Measurements from ENCODE around the gene OPTN.

The OPTN gene

GRCh38 chr10:13102002-13102794 lies 2.2 kb downstream of the OPTN start:
- Mint-ChIP-seq H3K4me1 (peaks cover 54% of the 10 kb centered on the region), H3K9me3 (no peaks in the 10 kb centered on the region), H3K4me3 (peak overlapping the region in 1 of 2 donors; percentile 35), H3K27ac (peak overlapping the region in 1 of 2 donors; percentile 29), H3K27me3 (no peaks in the 10 kb centered on the region)
- no peak for DNase-seq
- ATAC-seq: no peak

- Mint-ChIP-seq H3K9me3 (no peaks in the 10 kb centered on the region), H3K27me3 (no peaks in the 10 kb centered on the region), H3K4me3 (no peak overlapping the region), H3K4me1 (peaks cover 68% of the 10 kb centered on the region), H3K27ac (no peak overlapping the region)
- DNase-seq: no peak
- no peak for ATAC-seq
Measured at GRCh38 chr10:13103554-13103953, 3.6 kb downstream of the OPTN start.

GRCh38 chr10:13104697-13105096 lies 4.7 kb downstream of the OPTN start:
- no peaks in the 10 kb centered on the region for H3K27me3 Mint-ChIP-seq
- H3K4me1 Mint-ChIP-seq: peaks cover 68% of the 10 kb centered on the region
- ATAC-seq (no peak), DNase-seq (no peak)
- H3K9me3 Mint-ChIP-seq: no peaks in the 10 kb centered on the region
- H3K27ac Mint-ChIP-seq: no peak overlapping the region
- no peak overlapping the region for H3K4me3 Mint-ChIP-seq

GRCh38 chr10:13105184-13105583 lies 5.2 kb downstream of the OPTN start:
- H3K4me1 Mint-ChIP-seq: peaks cover 71% of the 10 kb centered on the region
- H3K4me3 Mint-ChIP-seq: no peak overlapping the region

GRCh38 chr10:13106387-13107045 lies 6.6 kb downstream of the OPTN start:
- no peaks in the 10 kb centered on the region for H3K27me3 Mint-ChIP-seq
- peaks cover 72% of the 10 kb centered on the region for H3K4me1 Mint-ChIP-seq
- H3K4me3 Mint-ChIP-seq: no peak overlapping the region
- ATAC-seq (no peak), DNase-seq (no peak)
- H3K9me3 Mint-ChIP-seq: no peaks in the 10 kb centered on the region
- no peak overlapping the region for H3K27ac Mint-ChIP-seq

More at GRCh38 chr10:13105184-13105583, 5.2 kb downstream of the OPTN start:
- Mint-ChIP-seq H3K9me3 (no peaks in the 10 kb centered on the region), H3K27ac (no peak overlapping the region), H3K27me3 (no peaks in the 10 kb centered on the region)
- DNase-seq: no peak
- ATAC-seq: peak; percentile 45

GRCh38 chr10:13110908-13111307 lies 10.9 kb downstream of the OPTN start:
- Mint-ChIP-seq H3K4me3 (no peak overlapping the region), H3K27ac (no peak overlapping the region), H3K27me3 (no peaks in the 10 kb centered on the region), H3K9me3 (no peaks in the 10 kb centered on the region), H3K4me1 (peaks cover 51% of the 10 kb centered on the region)
- ATAC-seq (no peak), DNase-seq (no peak)

GRCh38 chr10:13113544-13113943 lies 13.6 kb downstream of the OPTN start:
- Mint-ChIP-seq H3K27ac (peak overlapping the region in 1 of 2 donors; percentile 48), H3K4me3 (no peak overlapping the region), H3K4me1 (peaks cover 47% of the 10 kb centered on the region), H3K9me3 (no peaks in the 10 kb centered on the region), H3K27me3 (no peaks in the 10 kb centered on the region)
- ATAC-seq (no peak), DNase-seq (no peak)

- Mint-ChIP-seq H3K27me3 (no peaks in the 10 kb centered on the region), H3K27ac (peak overlapping the region; percentile 16 to 71), H3K4me1 (peaks cover 29% of the 10 kb centered on the region), H3K9me3 (no peaks in the 10 kb centered on the region), H3K4me3 (peak overlapping the region; percentile 25 to 43)
- DNase-seq: no peak
- ATAC-seq: peak; percentile 45
Measured at GRCh38 chr10:13115832-13116803, 16.2 kb downstream of the OPTN start.

GRCh38 chr10:13117841-13118783 lies 18.1 kb downstream of the OPTN start:
- H3K9me3 Mint-ChIP-seq: no peaks in the 10 kb centered on the region
- no peaks in the 10 kb centered on the region for H3K27me3 Mint-ChIP-seq
- DNase-seq: no peak
- ATAC-seq: peak; percentile 63
- H3K4me3 Mint-ChIP-seq: peak overlapping the region in 1 of 2 donors; percentile 5
- H3K4me1 Mint-ChIP-seq: peaks cover 29% of the 10 kb centered on the region
- H3K27ac Mint-ChIP-seq: peak overlapping the region; percentile 44 to 55

GRCh38 chr10:13118784-13119410 lies 18.9 kb downstream of the OPTN start:
- DNase-seq (no peak), ATAC-seq (no peak)
- H3K27ac Mint-ChIP-seq: no peak overlapping the region
- no peaks in the 10 kb centered on the region for H3K9me3 Mint-ChIP-seq
- H3K4me1 Mint-ChIP-seq: peaks cover 29% of the 10 kb centered on the region
- H3K4me3 Mint-ChIP-seq: no peak overlapping the region
- H3K27me3 Mint-ChIP-seq: no peaks in the 10 kb centered on the region

- Mint-ChIP-seq H3K4me1 (peaks cover 24% of the 10 kb centered on the region), H3K27ac (peak overlapping the region; percentile 8 to 83), H3K9me3 (no peaks in the 10 kb centered on the region), H3K4me3 (no peak overlapping the region), H3K27me3 (no peaks in the 10 kb centered on the region)
- no peak for ATAC-seq
- DNase-seq: no peak
Measured at GRCh38 chr10:13120786-13121499, 21.0 kb downstream of the OPTN start.

GRCh38 chr10:13121500-13121854 lies 21.5 kb downstream of the OPTN start:
- no peak for DNase-seq
- H3K27ac Mint-ChIP-seq: no peak overlapping the region
- H3K4me1 Mint-ChIP-seq: peaks cover 19% of the 10 kb centered on the region
- H3K9me3 Mint-ChIP-seq: no peaks in the 10 kb centered on the region
- ATAC-seq: no peak
- no peak overlapping the region for H3K4me3 Mint-ChIP-seq
- H3K27me3 Mint-ChIP-seq: no peaks in the 10 kb centered on the region

GRCh38 chr10:13136651-13137050 lies 36.7 kb downstream of the OPTN start:
- no peaks in the 10 kb centered on the region for H3K4me1 Mint-ChIP-seq
- H3K9me3 Mint-ChIP-seq: no peaks in the 10 kb centered on the region
- DNase-seq (no peak), ATAC-seq (no peak)
- no peak overlapping the region for H3K27ac Mint-ChIP-seq
- H3K27me3 Mint-ChIP-seq: no peaks in the 10 kb centered on the region
- no peak overlapping the region for H3K4me3 Mint-ChIP-seq

GRCh38 chr10:13139150-13139549 lies 39.2 kb downstream of the OPTN start:
- Mint-ChIP-seq H3K9me3 (peaks cover under 1 to 3% of the 10 kb centered on the region in 2 donors), H3K27me3 (no peaks in the 10 kb centered on the region), H3K4me3 (no peak overlapping the region), H3K27ac (no peak overlapping the region), H3K4me1 (no peaks in the 10 kb centered on the region)
- no peak for DNase-seq
- ATAC-seq: no peak
